ENCODE results near the gene CLMP. TPM values are rescaled to one million over a fixed set of nuclear protein-coding genes. Genes with fewer than 3 reads are reported as not detected.

Gene CLMP
- total RNA-seq, 2 experiments from 2014 or later: 0.09 TPM; not detected in 1

DNA sequence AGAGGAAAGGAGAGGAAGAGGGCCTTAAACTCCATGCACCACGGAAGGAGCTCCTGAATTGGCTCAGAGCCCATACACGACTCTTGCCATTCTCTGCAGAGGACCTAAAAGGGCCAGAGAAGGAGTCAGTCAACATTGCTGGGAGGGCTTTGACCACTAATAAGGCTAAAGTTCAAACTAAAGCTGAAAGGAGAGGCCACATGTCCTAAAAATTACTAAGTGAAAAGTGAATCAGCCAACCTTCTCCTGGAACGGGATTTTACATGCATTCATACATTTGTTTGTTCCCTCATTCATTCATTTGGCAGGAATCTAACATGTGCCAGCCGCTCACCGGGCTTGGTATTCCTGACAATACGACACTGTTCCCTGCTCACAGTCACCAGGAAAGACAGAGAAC, 10.5 kb downstream of the CLMP start:
- Mint-ChIP-seq H3K27ac (no peak overlapping the region), H3K4me3 (no peak overlapping the region), H3K27me3 (peaks cover 28% of the 10 kb centered on the region), H3K9me3 (no peaks in the 10 kb centered on the region), H3K36me3 (ENCODE audit: low read depth) (no peaks in the 10 kb centered on the region), H3K4me1 (ENCODE audit: low read depth) (peaks cover 5% of the 10 kb centered on the region)
- DNase-seq: no peak
- POLR2A ChIA-PET: interaction anchor here (1.1 to 1.3 kb wide), 2 partner anchors 19 to 121 kb away, joined by 3 read pairs; no protein-coding TSS in a partner anchor
- intact Hi-C loops (cut with micrococcal nuclease): no loop called here
- CTCF ChIA-PET: interaction anchor here (1.8 kb wide), 1 partner anchor 63 kb away, joined by 4 read pairs; no protein-coding TSS in a partner anchor
- no peak for ATAC-seq
- TF ChIP-seq, protein P1, sequence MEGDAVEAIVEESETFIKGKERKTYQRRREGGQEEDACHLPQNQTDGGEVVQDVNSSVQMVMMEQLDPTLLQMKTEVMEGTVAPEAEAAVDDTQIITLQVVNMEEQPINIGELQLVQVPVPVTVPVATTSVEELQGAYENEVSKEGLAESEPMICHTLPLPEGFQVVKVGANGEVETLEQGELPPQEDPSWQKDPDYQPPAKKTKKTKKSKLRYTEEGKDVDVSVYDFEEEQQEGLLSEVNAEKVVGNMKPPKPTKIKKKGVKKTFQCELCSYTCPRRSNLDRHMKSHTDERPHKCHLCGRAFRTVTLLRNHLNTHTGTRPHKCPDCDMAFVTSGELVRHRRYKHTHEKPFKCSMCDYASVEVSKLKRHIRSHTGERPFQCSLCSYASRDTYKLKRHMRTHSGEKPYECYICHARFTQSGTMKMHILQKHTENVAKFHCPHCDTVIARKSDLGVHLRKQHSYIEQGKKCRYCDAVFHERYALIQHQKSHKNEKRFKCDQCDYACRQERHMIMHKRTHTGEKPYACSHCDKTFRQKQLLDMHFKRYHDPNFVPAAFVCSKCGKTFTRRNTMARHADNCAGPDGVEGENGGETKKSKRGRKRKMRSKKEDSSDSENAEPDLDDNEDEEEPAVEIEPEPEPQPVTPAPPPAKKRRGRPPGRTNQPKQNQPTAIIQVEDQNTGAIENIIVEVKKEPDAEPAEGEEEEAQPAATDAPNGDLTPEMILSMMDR (IDR thresholded peaks at IDR 0.05): no peak

DNA sequence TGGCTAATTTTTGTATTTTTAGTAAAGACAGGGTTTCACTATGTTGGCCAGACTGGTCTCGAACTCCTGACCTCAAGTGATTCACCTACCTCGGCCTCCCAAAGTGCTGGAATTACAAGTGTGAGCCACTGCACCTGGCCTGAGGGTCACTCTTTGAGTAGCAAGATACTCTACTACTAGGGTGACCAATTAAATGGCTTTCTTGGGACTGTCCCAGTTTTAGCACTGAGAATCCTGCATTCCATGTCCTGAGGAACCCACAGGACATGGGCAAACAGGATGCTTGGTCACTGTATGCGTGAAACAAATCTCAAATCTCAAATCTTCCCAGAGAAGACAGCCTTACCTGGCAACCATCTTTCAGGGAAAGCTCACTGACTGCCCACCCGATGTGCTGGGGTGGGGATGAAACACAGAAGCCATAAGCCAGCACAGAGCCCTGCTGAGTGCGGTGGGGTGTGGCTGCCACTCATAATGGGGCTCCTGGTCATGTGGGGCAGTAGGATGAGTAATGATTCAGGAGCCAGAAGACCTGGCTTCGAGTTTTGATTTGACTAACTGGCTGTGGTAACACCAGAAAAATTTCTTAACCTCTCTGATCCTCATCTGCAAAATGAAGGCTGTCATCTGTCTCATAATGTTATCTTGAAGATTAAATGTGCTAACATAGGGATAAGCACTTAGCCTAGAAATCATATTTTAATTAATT, 11.5 kb downstream of the CLMP start:
- Mint-ChIP-seq H3K4me3 (no peak overlapping the region), H3K27me3 (peaks cover 27% of the 10 kb centered on the region), H3K9me3 (no peaks in the 10 kb centered on the region), H3K36me3 (ENCODE audit: low read depth) (no peaks in the 10 kb centered on the region), H3K4me1 (ENCODE audit: low read depth) (peaks cover 4% of the 10 kb centered on the region), H3K27ac (no peak overlapping the region)
- ChIA-PET POLR2A (interaction anchor here (1.1 to 1.3 kb wide), 2 partner anchors 18 to 120 kb away, joined by 3 read pairs; no protein-coding TSS in a partner anchor), CTCF (interaction anchor here (1.2 kb wide), 1 partner anchor 64 kb away, joined by 4 read pairs; no protein-coding TSS in a partner anchor)
- DNase-seq (peak; percentile 41), ATAC-seq (peak; percentile 83)
- TF ChIP-seq, protein P1 (IDR thresholded peaks at IDR 0.05): no peak
- intact Hi-C loops (cut with micrococcal nuclease): no loop called here

DNA sequence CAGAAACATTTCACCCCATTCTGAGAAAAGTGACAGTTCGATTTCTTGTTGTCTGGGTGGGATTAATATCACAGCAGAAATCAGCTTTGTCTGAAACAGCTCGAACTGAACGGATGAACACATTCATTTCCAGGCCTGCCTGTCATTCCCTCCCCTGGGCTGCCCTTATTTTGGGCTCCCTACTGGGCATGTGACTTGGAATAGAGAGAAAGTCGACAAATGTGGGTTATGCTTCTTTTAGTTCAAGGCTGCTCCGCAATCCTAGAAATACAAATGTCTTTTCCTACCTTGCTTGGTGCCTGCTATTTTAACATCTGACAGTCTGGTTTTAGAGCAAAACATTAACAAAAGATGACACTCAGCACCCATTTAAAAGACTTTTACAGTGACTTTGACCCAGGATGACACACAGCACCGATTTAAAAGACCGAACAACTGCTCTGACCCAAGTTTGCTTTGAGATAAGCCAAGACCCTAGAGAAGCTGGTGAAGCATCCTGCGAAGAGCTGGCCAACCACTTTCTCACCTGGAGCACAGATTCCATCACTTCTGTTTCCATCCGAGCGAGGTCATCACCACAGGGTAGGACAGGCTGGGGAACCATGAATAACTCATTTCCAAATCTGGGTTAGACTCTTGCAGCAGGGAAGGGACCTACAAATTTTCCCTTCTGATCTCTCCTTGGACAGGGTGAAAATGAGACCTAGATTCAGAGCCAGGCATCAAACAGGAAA, 13.1 kb downstream of the CLMP start:
- CTCF ChIA-PET: interaction anchor here (1.5 kb wide), 1 partner anchor 50 kb away, joined by 3 read pairs; no protein-coding TSS in a partner anchor
- no peaks in the 10 kb centered on the region for H3K9me3 Mint-ChIP-seq
- no peak overlapping the region for H3K4me3 Mint-ChIP-seq
- ATAC-seq (no peak), DNase-seq (no peak)
- no peak overlapping the region for H3K27ac Mint-ChIP-seq
- intact Hi-C loops (cut with micrococcal nuclease): no loop called here
- peaks cover 13% of the 10 kb centered on the region for H3K27me3 Mint-ChIP-seq
- no peaks in the 10 kb centered on the region for H3K36me3 Mint-ChIP-seq (ENCODE audit: low read depth)
- TF ChIP-seq, protein P1 (IDR thresholded peaks at IDR 0.05): no peak
- H3K4me1 Mint-ChIP-seq (ENCODE audit: low read depth): peaks cover 1% of the 10 kb centered on the region
- POLR2A ChIA-PET: no interaction called here

DNA sequence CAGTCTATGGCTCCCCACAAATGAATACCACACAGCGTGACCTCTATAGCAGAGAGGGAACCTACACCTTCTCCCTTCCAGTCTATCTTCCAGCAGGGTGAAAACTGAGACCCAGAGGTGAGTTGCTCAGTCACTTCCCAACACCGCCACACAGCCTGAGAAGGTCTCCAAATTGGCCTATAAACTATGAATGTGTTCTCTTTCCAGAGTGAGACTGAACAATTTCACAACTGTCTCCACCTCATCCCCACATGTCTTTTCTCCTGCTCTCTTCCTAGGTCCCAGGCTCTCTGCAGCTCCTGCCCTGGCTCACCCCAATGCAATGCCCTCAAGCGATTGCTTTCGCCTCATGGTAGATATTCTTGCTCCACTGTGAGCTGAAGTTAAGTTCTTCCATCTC, 14.0 kb downstream of the CLMP start:
- intact Hi-C loops (cut with micrococcal nuclease): no loop called here
- ChIA-PET POLR2A (no interaction called here), CTCF (interaction anchor here (1.2 to 1.5 kb wide), 2 partner anchors 51 to 66 kb away, joined by 3 to 5 read pairs; no protein-coding TSS in a partner anchor)
- no peak overlapping the region for H3K27ac Mint-ChIP-seq
- peaks cover 13% of the 10 kb centered on the region for H3K27me3 Mint-ChIP-seq
- H3K4me3 Mint-ChIP-seq: no peak overlapping the region
- H3K9me3 Mint-ChIP-seq: no peaks in the 10 kb centered on the region
- TF ChIP-seq, protein P1 (IDR thresholded peaks at IDR 0.05): no peak
- H3K4me1 Mint-ChIP-seq (ENCODE audit: low read depth): peaks cover 4% of the 10 kb centered on the region
- no peak for DNase-seq
- no peak for ATAC-seq
- no peaks in the 10 kb centered on the region for H3K36me3 Mint-ChIP-seq (ENCODE audit: low read depth)

DNA sequence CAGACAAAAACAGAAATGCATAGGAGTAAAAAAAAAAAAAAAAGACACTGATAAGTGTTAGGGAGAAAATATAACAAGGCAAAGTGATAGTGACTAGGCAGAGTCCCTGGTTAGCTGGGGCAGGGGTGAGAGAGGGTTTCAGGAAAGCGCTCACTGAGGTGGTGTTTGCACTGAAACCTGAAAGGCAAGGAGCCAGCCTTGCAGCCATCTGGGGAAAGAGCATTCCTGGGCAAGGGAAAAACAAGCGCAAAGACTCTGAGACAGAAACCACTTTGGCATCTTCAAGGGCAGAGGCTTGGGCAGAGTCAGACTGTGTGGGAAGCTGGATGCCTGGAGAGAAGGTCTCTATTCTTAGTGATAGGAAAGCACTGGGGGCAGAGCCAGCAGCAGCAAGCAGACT, 14.5 kb downstream of the CLMP start:
- H3K4me1 Mint-ChIP-seq (ENCODE audit: low read depth): peaks cover 4% of the 10 kb centered on the region
- POLR2A ChIA-PET: no interaction called here
- no peaks in the 10 kb centered on the region for H3K9me3 Mint-ChIP-seq
- CTCF ChIA-PET: interaction anchor here (1.2 kb wide), 1 partner anchor 67 kb away, joined by 5 read pairs; no protein-coding TSS in a partner anchor
- no peak for DNase-seq
- TF ChIP-seq, protein P1 (IDR thresholded peaks at IDR 0.05): no peak
- H3K4me3 Mint-ChIP-seq: no peak overlapping the region
- no peaks in the 10 kb centered on the region for H3K36me3 Mint-ChIP-seq (ENCODE audit: low read depth)
- H3K27ac Mint-ChIP-seq: no peak overlapping the region
- peaks cover 9% of the 10 kb centered on the region for H3K27me3 Mint-ChIP-seq
- no peak for ATAC-seq
- intact Hi-C loops (cut with micrococcal nuclease): no loop called here
